Ascending aorta (tissue), 2 donors: Measurements from ENCODE around the gene IFT43. TPM values are rescaled to one million over a fixed set of nuclear protein-coding genes. Genes with fewer than 3 reads are reported as not detected.

ENCODE experiments used
- DNase-seq, 2 donors: peaks; one replicate each; pipeline ENCODE4 v3.0.0-alpha.2; 2019; ENCODE audit warnings: low spot score in 2 of 2
- H3K27ac ChIP-seq, 2 donors: fragments of 200-600 bp; sonication (generic); one replicate each; pipeline ENCODE4 v1.5.1; 2016 to 2017; ENCODE audit warnings: mild to moderate bottlenecking in 1 of 2
- H3K27me3 ChIP-seq: fragments of 200-600 bp; sonication (generic); one replicate; pipeline ENCODE4 v1.5.1; 2017
- H3K36me3 ChIP-seq, 2 donors: fragments of 200-600 bp; sonication (generic); one replicate each; pipeline ENCODE4 v1.5.1; 2016
- H3K4me1 ChIP-seq, 2 donors: fragments of 200-600 bp; sonication (generic); one replicate each; pipeline ENCODE4 v1.5.1; 2016 to 2017; ENCODE audit warnings: mild to moderate bottlenecking in 1 of 2
- H3K4me3 ChIP-seq, 2 donors: fragments of 200-600 bp; sonication (generic); one replicate each; pipeline ENCODE4 v1.5.1; 2016 to 2017; ENCODE audit warnings: mild to moderate bottlenecking in 1 of 2
- H3K9me3 ChIP-seq, 2 donors: fragments of 200-600 bp; sonication (generic); one replicate each; pipeline ENCODE4 v1.5.1; 2016
- CTCF ChIP-seq, 3 experiments: fragments of 200-600 bp in 2 of 3; fragments of 450-650 bp in 1 of 3; sonication (generic) in 2 of 3; IDR thresholded peaks; one replicate each; pipeline ENCODE4 v1.5.1; 2016 to 2019; ENCODE audit warnings: antibody characterized with exemption in 3 of 3, mild to moderate bottlenecking in 1 of 3, moderate library complexity in 1 of 3
- intact Hi-C: fragments of 100-400 bp; cut with DNase I; formaldehyde crosslinking; loops from one replicate; pipeline ENCODE4 v1.15.1; 2023
- total RNA-seq: library from RNA; depleted of rRNA; stranded (reverse); fragments of >200 nt; gene quantifications from one replicate; pipeline ENCODE4 v1.1.0, GENCODE V29; 2016

Gene IFT43
- total RNA-seq, 1 donor from 2014 or later = 84.0 TPM

GRCh38 chr14:76050797-76051392 lies 65.3 kb downstream of the IFT43 start:
- no peaks in the 10 kb centered on the region for H3K27me3 ChIP-seq
- no peak overlapping the region for H3K27ac ChIP-seq
- no peak overlapping the region for H3K4me3 ChIP-seq
- intact Hi-C loops = loop anchor here (2.0 to 10.0 kb wide), 3 partner anchors 144 to 346 kb away; no protein-coding TSS in a partner anchor
- no peaks in the 10 kb centered on the region for H3K36me3 ChIP-seq
- no peak for DNase-seq
- H3K9me3 ChIP-seq = no peaks in the 10 kb centered on the region
- no peaks in the 10 kb centered on the region for H3K4me1 ChIP-seq
- TF ChIP-seq CTCF (IDR thresholded peaks at IDR 0.05) = peak; percentile 75 to 80 (median 78)

GRCh38 chr14:76051717-76052465 lies 66.3 kb downstream of the IFT43 start:
- no peak for DNase-seq
- Histone ChIP-seq H3K27ac (no peak overlapping the region), H3K4me3 (no peak overlapping the region), H3K27me3 (no peaks in the 10 kb centered on the region), H3K9me3 (no peaks in the 10 kb centered on the region), H3K36me3 (no peaks in the 10 kb centered on the region), H3K4me1 (no peaks in the 10 kb centered on the region)
- TF ChIP-seq CTCF (IDR thresholded peaks at IDR 0.05) = no peak
- intact Hi-C loops = loop anchor here (2.0 to 10.0 kb wide), 3 partner anchors 145 to 347 kb away; no protein-coding TSS in a partner anchor

- Histone ChIP-seq H3K27me3 (no peaks in the 10 kb centered on the region), H3K4me3 (no peak overlapping the region), H3K4me1 (no peaks in the 10 kb centered on the region), H3K27ac (no peak overlapping the region), H3K36me3 (peaks cover 0 to 3% of the 10 kb centered on the region in 2 donors), H3K9me3 (no peaks in the 10 kb centered on the region)
- intact Hi-C loops = loop anchor here (5.0 to 10.0 kb wide), 2 partner anchors 146 to 349 kb away; no protein-coding TSS in a partner anchor
- TF ChIP-seq CTCF (IDR thresholded peaks at IDR 0.05) = no peak
- DNase-seq = no peak
Measured at GRCh38 chr14:76053572-76054355, 68.2 kb downstream of the IFT43 start.

- Histone ChIP-seq H3K36me3 (peaks cover 13 to 19% of the 10 kb centered on the region in 2 donors), H3K27me3 (no peaks in the 10 kb centered on the region), H3K27ac (no peak overlapping the region), H3K4me3 (no peak overlapping the region), H3K9me3 (no peaks in the 10 kb centered on the region), H3K4me1 (no peaks in the 10 kb centered on the region)
- DNase-seq = no peak
- intact Hi-C loops = loop anchor here (10.0 kb wide), 1 partner anchor 351 kb away; no protein-coding TSS in a partner anchor
- TF ChIP-seq CTCF (IDR thresholded peaks at IDR 0.05) = no peak
Measured at GRCh38 chr14:76055330-76055729, 69.8 kb downstream of the IFT43 start.

GRCh38 chr14:76056128-76056527 lies 70.6 kb downstream of the IFT43 start:
- no peak for DNase-seq
- Histone ChIP-seq H3K4me3 (no peak overlapping the region), H3K27me3 (no peaks in the 10 kb centered on the region), H3K36me3 (peaks cover 13 to 21% of the 10 kb centered on the region in 2 donors), H3K4me1 (no peaks in the 10 kb centered on the region), H3K9me3 (no peaks in the 10 kb centered on the region), H3K27ac (no peak overlapping the region)
- peak in 1 of 3 experiments; percentile 28 for TF ChIP-seq CTCF (IDR thresholded peaks at IDR 0.05)
- intact Hi-C loops = loop anchor here (10.0 kb wide), 1 partner anchor 351 kb away; no protein-coding TSS in a partner anchor
